OCI-LY3 (cell line): ENCODE results near the gene TAF1C.

Source experiments
- EZH2phosphoT487 ChIP-seq: fragments of 200-600 bp; shearing (Covaris generic); IDR thresholded peaks from 2 replicates; pipeline ENCODE4 v1.6.1; 2018; ENCODE audit warnings: antibody characterized with exemption, mixed run types, low read depth
- TF ChIP-seq, protein P1 (sequence below): fragments of 200-600, 300-600 bp; sonication (generic); IDR thresholded peaks from 2 replicates; pipeline ENCODE4 v1.5.1; 2014; ENCODE audit warnings: antibody characterized with exemption, low read length, low read depth

DNA sequence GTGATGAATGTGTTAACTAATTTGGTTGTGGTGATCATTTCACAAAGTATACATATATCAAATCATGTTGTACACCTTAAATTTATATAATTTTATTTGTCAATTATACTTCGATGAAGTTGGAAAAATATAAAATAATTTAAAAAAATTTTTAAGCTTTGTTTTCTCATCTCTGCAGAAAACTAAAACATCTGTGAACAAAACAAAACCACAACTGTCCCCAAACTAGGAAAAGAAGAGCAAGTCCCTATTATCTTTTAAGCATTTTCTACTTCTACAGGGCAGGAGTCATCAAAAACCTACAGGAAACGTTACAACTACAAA is 48.4 kb downstream of the TAF1C start:
- TF ChIP-seq, protein P1, sequence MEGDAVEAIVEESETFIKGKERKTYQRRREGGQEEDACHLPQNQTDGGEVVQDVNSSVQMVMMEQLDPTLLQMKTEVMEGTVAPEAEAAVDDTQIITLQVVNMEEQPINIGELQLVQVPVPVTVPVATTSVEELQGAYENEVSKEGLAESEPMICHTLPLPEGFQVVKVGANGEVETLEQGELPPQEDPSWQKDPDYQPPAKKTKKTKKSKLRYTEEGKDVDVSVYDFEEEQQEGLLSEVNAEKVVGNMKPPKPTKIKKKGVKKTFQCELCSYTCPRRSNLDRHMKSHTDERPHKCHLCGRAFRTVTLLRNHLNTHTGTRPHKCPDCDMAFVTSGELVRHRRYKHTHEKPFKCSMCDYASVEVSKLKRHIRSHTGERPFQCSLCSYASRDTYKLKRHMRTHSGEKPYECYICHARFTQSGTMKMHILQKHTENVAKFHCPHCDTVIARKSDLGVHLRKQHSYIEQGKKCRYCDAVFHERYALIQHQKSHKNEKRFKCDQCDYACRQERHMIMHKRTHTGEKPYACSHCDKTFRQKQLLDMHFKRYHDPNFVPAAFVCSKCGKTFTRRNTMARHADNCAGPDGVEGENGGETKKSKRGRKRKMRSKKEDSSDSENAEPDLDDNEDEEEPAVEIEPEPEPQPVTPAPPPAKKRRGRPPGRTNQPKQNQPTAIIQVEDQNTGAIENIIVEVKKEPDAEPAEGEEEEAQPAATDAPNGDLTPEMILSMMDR: no peak
- TF ChIP-seq EZH2phosphoT487: no peak
